Glomerular visceral epithelial cell (primary cell): ENCODE data around the gene MRPL57.
"Not testable (repeated sequence)": the region's sequence is repeated elsewhere in the genome, so short reads cannot be mapped to it uniquely, and the experiment has no call there.

Experiments used
- DNase-seq: peaks from one replicate; pipeline ENCODE4 v3.0.0-alpha.2; 2016; ENCODE audit errors: extremely low spot score

The MRPL57 gene

GRCh38 chr13:21176215-21176981, at the start of gene MRPL57, which contains the start of gene SKA3:
Gene MRPL57 (plus strand): TSS chr13:21176658. CDS start chr13:21176917, 259 bp downstream.
Gene SKA3 (minus strand): TSS chr13:21176552. CDS start chr13:21176477, 75 bp downstream.
- peak; percentile 97 for DNase-seq

DNA sequence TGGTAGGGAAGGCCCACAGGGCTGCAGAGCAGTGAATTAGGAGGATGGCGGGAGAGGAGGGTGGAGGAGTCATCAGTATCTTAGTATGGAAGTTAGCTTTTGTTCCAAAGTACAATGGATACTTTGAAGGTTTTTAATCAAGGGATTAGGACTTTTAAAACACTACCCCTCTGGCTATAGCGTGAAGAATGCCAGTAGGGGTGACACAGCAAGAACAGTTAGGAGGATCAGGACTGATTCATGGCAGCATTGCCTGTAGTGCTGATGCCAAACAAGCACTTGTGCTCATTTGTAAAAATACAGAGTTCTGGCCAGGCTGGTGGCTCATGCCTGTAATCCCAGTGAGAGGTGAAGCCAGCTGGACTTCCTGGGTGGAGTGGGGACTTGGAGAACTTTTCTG, 46.3 kb upstream of the MRPL57 start:
- no peak for DNase-seq

GRCh38 chr13:21133077-21133476, 43.4 kb upstream of the MRPL57 start:
- no peak for DNase-seq

DNA sequence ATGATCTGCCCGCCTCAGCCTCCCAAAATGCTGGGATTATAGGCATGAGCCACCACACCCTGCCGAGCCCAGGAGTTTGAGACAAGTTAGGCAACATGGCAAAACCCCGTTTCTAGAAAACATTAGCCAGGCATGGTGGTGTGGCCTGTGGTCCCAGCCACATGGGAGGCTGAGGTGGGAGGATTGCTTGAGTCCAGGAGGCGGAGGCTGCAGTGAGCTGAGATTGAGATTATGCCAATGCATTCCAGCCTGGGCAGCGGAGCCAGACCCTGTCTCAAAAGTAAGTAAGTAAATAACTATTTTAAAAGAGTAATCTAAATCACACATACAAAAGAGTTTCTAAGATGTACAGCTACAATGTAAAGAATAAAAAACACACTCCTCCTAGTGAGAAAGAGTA, 42.0 kb upstream of the MRPL57 start:
- DNase-seq = no peak

DNA sequence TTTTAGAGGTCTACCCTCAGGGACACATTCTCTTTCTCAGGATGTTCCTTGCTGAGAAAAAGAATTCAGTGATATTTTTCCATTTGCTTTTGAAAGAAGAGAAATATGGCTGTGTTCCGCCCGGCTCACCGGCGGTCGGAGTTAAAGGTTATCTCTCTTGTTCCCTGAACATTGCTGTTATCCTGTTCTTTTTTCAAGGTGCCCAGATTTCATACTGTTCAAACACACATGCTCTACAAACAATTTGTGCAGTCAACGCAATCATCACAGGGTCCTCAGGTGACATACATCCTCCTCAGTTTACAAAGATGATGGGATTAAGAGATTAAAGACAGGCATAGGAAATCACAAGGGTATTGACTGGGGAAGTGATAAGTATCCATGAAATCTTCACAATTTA, 40.6 kb upstream of the MRPL57 start:
- DNase-seq = not testable (repeated sequence)

DNA sequence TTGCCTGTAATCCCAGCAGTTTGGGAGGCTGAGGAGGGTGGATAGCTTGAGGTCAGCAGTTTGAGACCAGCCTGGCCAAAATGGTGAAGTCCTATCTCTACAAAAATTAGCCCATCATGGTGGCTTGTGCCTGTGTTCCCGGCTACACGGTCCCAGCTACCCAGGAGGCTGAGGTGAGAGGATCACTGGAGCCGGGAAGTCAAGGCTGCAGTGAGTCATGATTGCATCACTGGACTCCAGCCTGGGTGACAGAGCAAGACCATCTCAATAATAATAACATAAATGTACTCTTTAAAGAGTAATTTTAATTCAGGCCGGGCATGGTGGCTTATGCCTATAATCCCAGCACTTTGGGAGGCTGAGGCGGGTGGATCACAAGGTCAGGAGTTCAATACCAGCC, 38.8 kb upstream of the MRPL57 start:
- DNase-seq = peak; percentile 37

GRCh38 chr13:21138561-21138960, 37.9 kb upstream of the MRPL57 start:
- no peak for DNase-seq

DNA sequence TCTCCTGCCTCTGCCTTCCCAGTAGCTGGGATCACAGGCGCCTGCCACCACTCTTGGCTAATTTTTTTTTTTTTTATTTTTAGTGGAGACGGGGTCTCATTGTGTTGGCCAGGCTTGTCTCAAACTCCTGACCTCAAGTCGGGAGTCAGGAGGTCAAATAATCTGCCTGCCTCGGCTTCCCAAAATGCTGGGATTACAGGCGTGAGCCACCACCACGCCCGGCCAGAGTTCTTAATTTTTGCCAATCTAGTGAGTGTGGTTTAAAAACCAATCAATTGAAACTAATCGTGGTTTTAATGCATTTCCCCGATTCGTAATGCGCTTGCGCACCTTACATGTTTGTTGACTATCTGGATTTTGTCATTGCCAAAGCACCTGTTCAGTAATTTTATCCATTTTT, 37.1 kb upstream of the MRPL57 start:
- DNase-seq = no peak

GRCh38 chr13:21142766-21143165, 33.7 kb upstream of the MRPL57 start:
- no peak for DNase-seq

- no peak for DNase-seq
Measured at GRCh38 chr13:21147827-21148226, 28.6 kb upstream of the MRPL57 start.

- no peak for DNase-seq
Measured at GRCh38 chr13:21148557-21149258, 27.8 kb upstream of the MRPL57 start.

DNA sequence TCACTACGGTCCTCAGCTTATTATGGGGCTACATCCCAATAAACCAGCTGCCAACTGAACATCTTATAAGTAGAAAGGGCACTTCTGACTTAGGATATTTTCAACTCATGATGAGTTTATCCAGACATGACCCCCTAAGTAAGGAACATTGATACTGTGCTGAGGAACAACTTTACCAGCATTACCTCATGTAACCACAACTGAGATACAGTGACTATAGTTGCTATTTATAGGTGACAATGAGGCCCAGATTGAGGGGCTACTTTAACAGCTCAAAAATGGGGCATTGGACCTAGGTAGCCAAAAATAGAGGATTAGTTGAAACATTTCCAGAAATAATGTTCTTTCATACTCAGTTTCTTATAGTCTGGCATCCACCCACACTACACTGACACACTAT, 26.9 kb upstream of the MRPL57 start:
- peak; percentile 21 for DNase-seq

GRCh38 chr13:21150013-21150412, 26.4 kb upstream of the MRPL57 start:
- DNase-seq = no peak

DNA sequence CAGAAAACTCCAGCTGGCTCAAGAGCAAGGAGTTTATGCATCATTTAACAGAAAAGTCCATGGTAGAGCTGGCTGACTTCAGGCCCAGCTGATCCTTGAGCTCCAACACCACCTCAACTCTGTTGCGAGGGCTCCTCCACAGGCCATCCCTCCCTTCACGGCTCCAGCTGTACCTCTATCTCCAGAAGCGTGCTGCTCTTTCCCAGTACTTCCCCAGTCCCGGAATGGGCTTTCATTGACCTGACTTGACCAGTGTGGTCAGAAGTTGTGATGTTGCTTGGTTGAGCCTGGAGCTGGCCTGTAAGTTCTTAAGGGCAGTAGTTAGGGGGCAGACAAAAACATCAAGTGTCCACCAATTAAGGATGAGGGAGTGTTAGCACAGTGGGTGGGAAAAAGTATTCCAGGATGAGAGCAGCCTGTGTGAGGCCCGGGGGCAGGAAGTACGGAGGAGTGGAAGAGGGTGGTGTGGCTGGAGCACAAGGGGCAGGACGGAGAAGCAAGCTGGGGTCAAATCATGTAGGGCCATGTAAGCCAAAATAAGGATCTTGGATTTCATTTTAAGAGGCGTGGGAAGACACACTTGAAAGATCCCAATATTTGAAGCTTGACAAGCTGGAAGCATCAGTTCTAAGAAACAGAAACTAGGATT, 24.1 kb upstream of the MRPL57 start:
- DNase-seq = no peak

- DNase-seq = no peak
Measured at GRCh38 chr13:21164631-21165030, 11.8 kb upstream of the MRPL57 start.

GRCh38 chr13:21165606-21166005, 10.9 kb upstream of the MRPL57 start:
- not testable (repeated sequence) for DNase-seq

- DNase-seq = peak; percentile 33
Measured at GRCh38 chr13:21171420-21171819, 5.0 kb upstream of the MRPL57 start.

- DNase-seq = not testable (repeated sequence)
Measured at GRCh38 chr13:21173767-21174166, 2.7 kb upstream of the MRPL57 start.

GRCh38 chr13:21175656-21176214, 723 bp upstream of the MRPL57 start:
- DNase-seq = no peak

DNA sequence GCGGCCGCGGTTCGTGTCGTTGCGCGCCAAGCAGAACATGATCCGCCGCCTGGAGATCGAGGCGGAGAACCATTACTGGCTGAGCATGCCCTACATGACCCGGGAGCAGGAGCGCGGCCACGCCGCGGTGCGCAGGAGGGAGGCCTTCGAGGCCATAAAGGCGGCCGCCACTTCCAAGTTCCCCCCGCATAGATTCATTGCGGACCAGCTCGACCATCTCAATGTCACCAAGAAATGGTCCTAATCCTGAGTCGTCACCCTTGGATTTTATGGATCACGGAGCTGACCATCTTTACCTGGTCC, 475 bp downstream of the MRPL57 start:
- no peak for DNase-seq

DNA sequence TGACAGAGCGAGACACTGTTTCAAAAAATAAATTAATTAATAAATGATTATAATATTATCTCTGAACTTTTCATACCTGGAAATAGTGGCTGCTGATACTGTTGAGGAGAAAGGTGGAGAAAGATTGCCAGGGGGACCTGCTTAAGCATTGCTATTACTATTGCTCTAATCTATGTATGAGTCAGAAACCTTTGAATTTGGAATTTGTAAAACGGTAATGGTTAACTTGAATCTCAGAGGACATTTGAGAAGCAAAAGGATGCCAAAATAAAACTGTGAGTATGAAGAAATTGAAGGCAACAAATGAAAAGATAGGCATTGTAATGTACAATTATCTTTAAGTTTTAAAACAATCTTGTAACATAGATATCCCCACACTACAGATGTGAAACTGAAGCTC, 5.2 kb downstream of the MRPL57 start:
- DNase-seq = no peak

DNA sequence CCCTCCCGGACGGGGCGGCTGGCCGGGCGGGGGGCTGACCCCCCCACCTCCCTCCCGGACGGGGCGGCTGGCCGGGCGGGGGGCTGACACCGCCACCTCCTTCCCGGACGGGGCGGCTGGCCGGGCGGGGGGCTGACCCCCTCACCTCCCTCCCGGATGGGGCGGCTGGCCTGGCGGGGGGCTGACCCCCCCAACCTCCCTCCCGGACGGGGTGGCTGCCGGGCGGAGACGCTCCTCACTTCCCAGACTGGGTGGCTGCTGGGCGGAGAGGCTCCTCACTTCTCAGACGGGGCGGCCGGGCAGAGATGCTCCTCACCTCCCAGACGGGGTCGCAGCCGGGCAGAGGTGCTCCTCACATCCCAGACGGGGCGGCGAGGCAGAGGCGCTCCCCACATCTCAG, 10.0 kb downstream of the MRPL57 start:
- not testable (repeated sequence) for DNase-seq

DNA sequence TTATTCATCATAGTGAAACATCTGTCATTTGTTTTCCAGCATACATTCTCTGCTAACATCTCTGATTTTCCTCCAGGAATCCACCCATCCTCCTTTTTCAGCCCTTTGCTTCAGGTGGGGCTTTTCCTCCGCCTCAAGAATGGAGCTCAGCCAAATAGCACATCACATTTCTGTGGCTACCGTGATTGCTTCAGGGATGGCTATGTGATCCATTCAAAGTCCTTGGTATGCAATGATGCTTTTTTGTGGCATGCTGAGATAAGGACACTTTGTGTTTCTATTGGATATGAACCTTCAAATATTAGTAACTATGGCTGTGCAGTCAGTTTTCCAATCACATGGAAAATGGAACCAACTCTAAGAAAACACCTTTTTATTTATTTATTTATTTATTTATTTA, 18.3 kb downstream of the MRPL57 start:
- DNase-seq = peak; percentile 31
